ENCODE data around the gene AKAP6. TPM values are rescaled to one million over a fixed set of nuclear protein-coding genes. Genes with fewer than 3 reads are reported as not detected.

AKAP6 gene
- total RNA-seq, 2 donors from 2014 or later = 1.9 to 2.9 TPM

DNA sequence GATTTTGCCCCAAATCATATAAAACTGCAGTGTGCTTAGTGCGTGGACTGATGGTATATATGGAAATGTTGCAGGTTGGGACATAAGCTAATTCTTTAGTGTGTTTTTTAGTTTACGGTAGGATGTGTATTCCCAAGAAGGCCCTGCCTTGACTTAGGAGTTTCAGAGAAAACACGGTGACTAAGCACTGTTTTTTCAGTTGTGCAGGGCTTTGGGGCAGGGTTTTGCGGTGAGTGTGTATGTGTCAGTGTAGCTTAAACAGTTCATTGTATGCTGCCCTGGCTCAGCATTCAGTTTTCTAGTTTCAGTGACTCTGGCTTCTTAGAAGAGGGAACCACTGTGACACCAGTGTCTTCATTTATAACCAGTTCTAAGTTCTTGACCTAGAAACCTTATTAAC lies 101.2 kb downstream of the AKAP6 start:
- no peak for DNase-seq
- peaks cover 15% of the 10 kb centered on the region for H3K27me3 Mint-ChIP-seq

DNA sequence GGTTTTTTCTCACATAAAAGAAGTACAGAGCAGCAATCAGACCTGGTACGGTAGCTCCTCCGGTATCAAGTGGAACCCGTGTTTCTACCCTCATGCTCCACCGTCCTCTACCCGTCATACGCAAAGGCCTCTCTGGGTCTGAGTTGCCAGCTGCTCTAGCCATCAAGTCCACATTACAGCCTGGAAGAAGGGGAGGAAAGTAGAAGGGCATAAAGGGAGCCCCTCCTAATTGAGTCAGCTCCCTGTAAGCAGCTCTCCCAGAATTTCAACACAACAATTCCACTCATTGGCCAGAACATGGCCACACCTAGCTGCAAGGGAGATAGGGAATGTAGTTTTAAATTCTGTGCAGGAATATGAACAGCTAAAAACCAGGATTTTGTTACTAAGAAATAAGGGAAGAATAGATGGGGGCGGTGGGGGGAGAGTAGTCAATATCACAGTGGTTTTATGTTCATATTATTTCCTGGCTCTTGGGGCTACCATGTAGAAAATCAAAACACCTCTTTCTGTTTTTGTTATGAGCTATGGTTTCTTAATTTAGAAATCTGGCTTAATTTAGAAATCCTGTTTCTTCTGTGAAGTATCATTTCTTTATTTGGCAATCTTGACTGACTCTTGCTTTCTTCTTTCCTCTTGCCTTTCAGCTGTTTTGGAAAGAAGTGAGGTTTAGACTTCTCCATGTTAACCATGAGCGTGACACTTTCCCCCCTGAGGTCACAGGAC lies 103.9 kb downstream of the AKAP6 start:
- Mint-ChIP-seq H3K4me1 (no peaks in the 10 kb centered on the region), H3K27me3 (peaks cover 6% of the 10 kb centered on the region), H3K27ac (no peak overlapping the region), H3K4me3 (no peak overlapping the region), H3K36me3 (ENCODE audit: low read depth) (no peaks in the 10 kb centered on the region)
- no peaks in the 10 kb centered on the region for H3K9me3 ChIP-seq (ENCODE audit: control insufficient read depth, low read length, poor library complexity, severe bottlenecking)
- ATAC-seq (no peak), DNase-seq (no peak)

More for the DNA sequence above, 101.2 kb downstream of the AKAP6 start:
- no peak for ATAC-seq
- Mint-ChIP-seq H3K4me1 (no peaks in the 10 kb centered on the region), H3K27ac (no peak overlapping the region), H3K4me3 (no peak overlapping the region), H3K36me3 (ENCODE audit: low read depth) (no peaks in the 10 kb centered on the region)
- H3K9me3 ChIP-seq (ENCODE audit: control insufficient read depth, low read length, poor library complexity, severe bottlenecking) = no peaks in the 10 kb centered on the region

GRCh38 chr14:32434180-32434579 lies 105.1 kb downstream of the AKAP6 start:
- peaks cover 2% of the 10 kb centered on the region for H3K4me1 Mint-ChIP-seq
- H3K27me3 Mint-ChIP-seq = no peaks in the 10 kb centered on the region
- H3K36me3 Mint-ChIP-seq (ENCODE audit: low read depth) = no peaks in the 10 kb centered on the region
- no peaks in the 10 kb centered on the region for H3K9me3 ChIP-seq (ENCODE audit: control insufficient read depth, low read length, poor library complexity, severe bottlenecking)
- H3K4me3 Mint-ChIP-seq = no peak overlapping the region
- DNase-seq (no peak), ATAC-seq (no peak)
- no peak overlapping the region for H3K27ac Mint-ChIP-seq

GRCh38 chr14:32434880-32435279 lies 105.8 kb downstream of the AKAP6 start:
- peaks cover 2% of the 10 kb centered on the region for H3K4me1 Mint-ChIP-seq
- no peaks in the 10 kb centered on the region for H3K27me3 Mint-ChIP-seq
- DNase-seq (no peak), ATAC-seq (no peak)
- no peak overlapping the region for H3K4me3 Mint-ChIP-seq
- no peaks in the 10 kb centered on the region for H3K9me3 ChIP-seq (ENCODE audit: control insufficient read depth, low read length, poor library complexity, severe bottlenecking)
- no peak overlapping the region for H3K27ac Mint-ChIP-seq
- no peaks in the 10 kb centered on the region for H3K36me3 Mint-ChIP-seq (ENCODE audit: low read depth)

- DNase-seq = no peak
- no peak overlapping the region for H3K4me3 Mint-ChIP-seq
- peaks cover 2% of the 10 kb centered on the region for H3K4me1 Mint-ChIP-seq
- no peaks in the 10 kb centered on the region for H3K36me3 Mint-ChIP-seq (ENCODE audit: low read depth)
- ATAC-seq = no peak
- no peaks in the 10 kb centered on the region for H3K27me3 Mint-ChIP-seq
- no peak overlapping the region for H3K27ac Mint-ChIP-seq
- no peaks in the 10 kb centered on the region for H3K9me3 ChIP-seq (ENCODE audit: control insufficient read depth, low read length, poor library complexity, severe bottlenecking)
These were observed 106.3 kb downstream of the AKAP6 start for GRCh38 chr14:32435411-32435810.

GRCh38 chr14:32436993-32437392 lies 107.9 kb downstream of the AKAP6 start:
- Mint-ChIP-seq H3K27me3 (no peaks in the 10 kb centered on the region), H3K4me3 (no peak overlapping the region), H3K4me1 (peaks cover 2% of the 10 kb centered on the region), H3K36me3 (ENCODE audit: low read depth) (no peaks in the 10 kb centered on the region), H3K27ac (no peak overlapping the region)
- DNase-seq (no peak), ATAC-seq (no peak)
- H3K9me3 ChIP-seq (ENCODE audit: control insufficient read depth, low read length, poor library complexity, severe bottlenecking) = no peaks in the 10 kb centered on the region

DNA sequence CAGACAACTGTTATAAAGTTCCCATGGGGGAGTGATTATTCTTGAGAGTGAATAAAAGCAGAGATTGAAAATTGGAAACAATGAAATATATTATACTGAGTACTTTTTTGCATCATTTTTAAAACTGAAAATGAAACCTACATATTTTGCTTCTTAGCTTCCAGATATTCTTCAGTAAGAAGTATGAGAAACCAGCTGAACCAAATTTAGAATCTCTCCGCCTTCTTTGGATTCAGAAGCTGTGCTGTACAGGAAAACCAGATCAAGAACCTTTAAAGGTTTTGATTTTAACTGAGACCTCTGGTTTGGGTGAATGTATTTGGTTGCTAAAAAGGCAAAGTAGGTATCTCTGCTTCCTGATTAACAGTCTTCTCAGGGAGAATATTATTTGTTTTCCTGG lies 109.4 kb downstream of the AKAP6 start:
- H3K27ac Mint-ChIP-seq = peak overlapping the region; percentile 21
- no peaks in the 10 kb centered on the region for H3K27me3 Mint-ChIP-seq
- no peak for ATAC-seq
- peaks cover 2% of the 10 kb centered on the region for H3K4me1 Mint-ChIP-seq
- H3K9me3 ChIP-seq (ENCODE audit: control insufficient read depth, low read length, poor library complexity, severe bottlenecking) = no peaks in the 10 kb centered on the region
- peak overlapping the region; percentile 13 for H3K4me3 Mint-ChIP-seq
- no peaks in the 10 kb centered on the region for H3K36me3 Mint-ChIP-seq (ENCODE audit: low read depth)
- no peak for DNase-seq

- Mint-ChIP-seq H3K4me1 (no peaks in the 10 kb centered on the region), H3K36me3 (ENCODE audit: low read depth) (no peaks in the 10 kb centered on the region), H3K27ac (no peak overlapping the region), H3K4me3 (no peak overlapping the region), H3K27me3 (peaks cover 5% of the 10 kb centered on the region)
- DNase-seq = no peak
- H3K9me3 ChIP-seq (ENCODE audit: control insufficient read depth, low read length, poor library complexity, severe bottlenecking) = no peaks in the 10 kb centered on the region
- no peak for ATAC-seq
These were observed 115.0 kb downstream of the AKAP6 start for GRCh38 chr14:32443890-32444661.

DNA sequence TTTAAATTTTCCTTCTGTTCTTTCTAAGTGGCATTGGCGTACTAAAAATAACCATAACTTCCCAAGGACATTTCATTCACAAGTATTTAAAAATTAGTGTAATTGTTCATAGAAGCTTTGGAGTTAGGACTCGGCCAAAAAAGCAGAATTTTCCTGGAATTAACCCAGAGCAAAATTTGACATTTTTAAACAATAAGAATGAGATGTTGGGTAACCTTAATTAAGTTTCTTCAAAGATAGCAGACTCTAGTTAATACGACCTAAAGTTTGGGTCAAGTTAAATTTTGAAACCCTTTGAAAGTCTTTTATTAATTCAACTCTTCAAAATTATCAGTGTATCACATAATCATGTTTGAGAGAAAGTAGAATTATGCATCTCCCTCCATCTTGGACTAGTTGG lies 118.3 kb downstream of the AKAP6 start:
- no peak for ATAC-seq
- Mint-ChIP-seq H3K4me3 (no peak overlapping the region), H3K27ac (no peak overlapping the region), H3K27me3 (peaks cover 5% of the 10 kb centered on the region), H3K36me3 (ENCODE audit: low read depth) (no peaks in the 10 kb centered on the region), H3K4me1 (no peaks in the 10 kb centered on the region)
- no peaks in the 10 kb centered on the region for H3K9me3 ChIP-seq (ENCODE audit: control insufficient read depth, low read length, poor library complexity, severe bottlenecking)
- no peak for DNase-seq

DNA sequence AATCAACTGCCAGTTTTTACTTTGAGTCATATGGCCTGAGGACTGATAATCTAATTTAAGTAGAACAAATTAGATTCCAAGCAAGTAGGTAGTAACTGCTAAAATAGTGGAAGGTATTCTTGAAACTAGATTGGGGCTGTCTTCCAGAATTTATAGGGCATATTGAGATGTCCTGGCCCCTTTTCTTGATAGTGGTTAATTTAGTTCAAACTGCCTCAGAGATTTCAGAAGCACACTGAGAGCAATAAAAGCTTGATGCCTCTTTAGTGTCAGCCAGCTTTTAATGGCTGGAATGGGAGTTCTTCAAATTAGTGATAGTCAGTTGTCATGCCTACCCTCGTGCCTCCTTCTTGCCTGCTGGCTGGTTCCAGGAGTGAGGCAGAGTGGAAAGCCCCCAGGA lies 120.5 kb downstream of the AKAP6 start:
- no peaks in the 10 kb centered on the region for H3K36me3 Mint-ChIP-seq (ENCODE audit: low read depth)
- no peaks in the 10 kb centered on the region for H3K4me1 Mint-ChIP-seq
- H3K27ac Mint-ChIP-seq = no peak overlapping the region
- ATAC-seq (no peak), DNase-seq (no peak)
- no peak overlapping the region for H3K4me3 Mint-ChIP-seq
- H3K27me3 Mint-ChIP-seq = peaks cover 5% of the 10 kb centered on the region
- no peaks in the 10 kb centered on the region for H3K9me3 ChIP-seq (ENCODE audit: control insufficient read depth, low read length, poor library complexity, severe bottlenecking)

- H3K27me3 Mint-ChIP-seq = peaks cover 6% of the 10 kb centered on the region
- no peak overlapping the region for H3K4me3 Mint-ChIP-seq
- DNase-seq = no peak
- no peaks in the 10 kb centered on the region for H3K4me1 Mint-ChIP-seq
- no peaks in the 10 kb centered on the region for H3K9me3 ChIP-seq (ENCODE audit: control insufficient read depth, low read length, poor library complexity, severe bottlenecking)
- H3K27ac Mint-ChIP-seq = no peak overlapping the region
- ATAC-seq = no peak
- H3K36me3 Mint-ChIP-seq (ENCODE audit: low read depth) = no peaks in the 10 kb centered on the region
These were observed 122.0 kb downstream of the AKAP6 start for GRCh38 chr14:32450919-32451675.

DNA sequence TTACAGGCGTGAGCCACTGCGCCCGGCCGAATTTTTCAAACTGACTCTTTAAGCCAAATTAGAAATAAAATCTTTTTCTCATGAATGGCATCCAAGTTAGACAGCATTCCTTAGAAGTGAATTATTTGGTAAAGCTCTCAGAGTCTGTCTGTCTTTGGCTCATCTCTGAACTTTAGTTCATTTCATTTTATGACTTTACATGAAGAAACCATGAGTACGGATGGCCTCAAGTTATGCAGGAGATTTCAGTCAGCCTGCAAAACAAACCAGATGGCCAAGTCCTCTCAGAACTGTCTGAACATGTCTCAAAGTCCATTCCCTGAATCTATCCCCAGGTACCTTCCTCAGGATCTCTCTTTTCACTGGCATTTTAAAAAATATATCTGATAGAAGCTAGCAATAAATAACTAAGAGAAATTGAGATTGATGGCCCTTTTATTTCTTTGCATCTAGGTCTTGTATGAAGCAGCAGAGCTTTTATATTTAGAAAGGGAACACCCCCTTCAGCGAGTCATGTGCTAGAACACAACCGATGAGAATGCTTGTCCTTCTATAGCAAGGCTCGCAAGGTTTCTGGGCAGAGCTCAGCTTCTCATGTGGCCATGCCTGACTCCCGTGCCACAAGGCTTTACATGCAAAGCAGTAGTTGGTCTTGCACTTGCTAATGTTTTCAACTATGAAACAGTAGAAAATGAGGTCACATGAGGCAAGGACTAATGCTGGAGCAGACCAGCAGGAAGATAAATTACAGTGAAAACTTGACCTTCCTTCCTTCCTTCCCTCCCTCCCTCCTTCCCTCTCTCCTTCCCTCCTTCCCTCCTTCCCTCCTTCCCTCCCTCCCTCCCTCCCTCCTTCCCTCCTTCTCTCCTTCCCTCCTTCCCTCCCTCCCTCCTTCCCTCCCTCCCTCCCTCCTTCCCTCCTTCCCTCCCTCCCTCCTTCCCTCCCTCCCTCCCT lies 125.0 kb downstream of the AKAP6 start:
- no peak overlapping the region for H3K27ac Mint-ChIP-seq
- peaks cover 13% of the 10 kb centered on the region for H3K27me3 Mint-ChIP-seq
- no peaks in the 10 kb centered on the region for H3K4me1 Mint-ChIP-seq
- ATAC-seq (no peak), DNase-seq (no peak)
- H3K36me3 Mint-ChIP-seq (ENCODE audit: low read depth) = no peaks in the 10 kb centered on the region
- H3K4me3 Mint-ChIP-seq = no peak overlapping the region
- no peaks in the 10 kb centered on the region for H3K9me3 ChIP-seq (ENCODE audit: control insufficient read depth, low read length, poor library complexity, severe bottlenecking)

Data from T-helper 17 cell (primary cell).